ENCODE results near the gene TNFRSF25.

Gene TNFRSF25

DNA sequence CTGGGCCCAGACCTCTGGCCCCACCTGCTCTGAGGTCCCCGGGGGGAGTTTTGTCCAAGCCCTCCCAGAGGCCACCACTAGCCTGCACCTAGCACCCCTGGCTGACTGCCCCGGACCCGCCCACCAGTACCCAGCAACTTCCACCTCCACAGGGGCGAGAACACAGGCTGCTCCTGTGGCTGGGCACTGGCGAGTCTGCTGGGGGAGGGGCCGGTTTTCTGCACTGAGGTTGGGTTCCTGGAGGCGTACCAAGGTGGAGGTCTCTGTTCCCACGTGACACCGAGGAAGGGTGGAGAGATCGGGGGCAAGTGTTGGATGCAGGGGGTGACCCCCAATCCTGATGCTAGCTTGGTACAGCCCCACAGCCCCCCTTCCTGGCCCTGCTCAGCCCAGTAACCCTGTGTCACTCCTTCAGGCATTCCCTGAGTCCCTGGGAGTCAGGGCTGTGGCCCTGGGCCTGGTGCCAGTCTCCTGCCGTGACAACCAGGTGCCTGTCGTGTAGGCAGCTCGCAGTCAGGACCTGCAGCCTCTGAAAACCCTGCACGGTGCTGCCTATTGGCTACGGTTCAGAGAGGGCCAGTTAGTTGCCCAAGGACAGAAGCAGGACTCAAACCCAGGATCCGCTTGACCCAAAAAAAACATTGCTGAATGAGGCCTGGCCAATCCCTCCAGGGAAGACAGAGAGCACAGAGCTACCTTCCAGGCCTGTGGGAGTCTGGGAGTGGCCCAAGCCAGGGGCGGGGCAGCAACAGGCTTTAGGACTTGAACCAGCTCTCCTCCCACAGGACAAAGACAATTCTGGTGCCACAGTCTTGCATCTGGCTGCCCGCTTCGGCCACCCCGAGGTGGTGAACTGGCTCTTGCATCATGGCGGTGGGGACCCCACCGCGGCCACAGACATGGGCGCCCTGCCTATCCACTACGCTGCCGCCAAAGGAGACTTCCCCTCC, 38.3 kb downstream of the TNFRSF25 start:
- no peak for DNase-seq

DNA sequence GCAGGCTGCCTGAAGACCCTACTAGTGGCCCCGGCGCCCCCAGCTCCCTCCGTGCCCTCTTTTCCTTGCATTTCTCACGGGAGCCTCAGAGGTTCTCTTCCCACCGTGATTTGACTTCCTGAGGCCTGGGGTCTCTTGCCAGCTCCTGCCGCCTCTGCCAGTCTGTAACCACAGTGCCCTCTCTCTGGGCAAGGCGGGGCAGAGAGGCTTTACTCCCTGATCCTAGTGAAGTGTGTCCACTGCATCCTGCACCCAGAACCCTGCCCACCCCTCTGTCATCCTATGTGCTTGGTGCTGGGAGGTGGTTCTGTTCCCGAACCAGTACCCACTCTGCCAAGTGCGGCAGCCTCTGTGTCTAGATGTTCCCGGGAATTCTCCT, 39.0 kb downstream of the TNFRSF25 start:
- no peak for DNase-seq

DNA sequence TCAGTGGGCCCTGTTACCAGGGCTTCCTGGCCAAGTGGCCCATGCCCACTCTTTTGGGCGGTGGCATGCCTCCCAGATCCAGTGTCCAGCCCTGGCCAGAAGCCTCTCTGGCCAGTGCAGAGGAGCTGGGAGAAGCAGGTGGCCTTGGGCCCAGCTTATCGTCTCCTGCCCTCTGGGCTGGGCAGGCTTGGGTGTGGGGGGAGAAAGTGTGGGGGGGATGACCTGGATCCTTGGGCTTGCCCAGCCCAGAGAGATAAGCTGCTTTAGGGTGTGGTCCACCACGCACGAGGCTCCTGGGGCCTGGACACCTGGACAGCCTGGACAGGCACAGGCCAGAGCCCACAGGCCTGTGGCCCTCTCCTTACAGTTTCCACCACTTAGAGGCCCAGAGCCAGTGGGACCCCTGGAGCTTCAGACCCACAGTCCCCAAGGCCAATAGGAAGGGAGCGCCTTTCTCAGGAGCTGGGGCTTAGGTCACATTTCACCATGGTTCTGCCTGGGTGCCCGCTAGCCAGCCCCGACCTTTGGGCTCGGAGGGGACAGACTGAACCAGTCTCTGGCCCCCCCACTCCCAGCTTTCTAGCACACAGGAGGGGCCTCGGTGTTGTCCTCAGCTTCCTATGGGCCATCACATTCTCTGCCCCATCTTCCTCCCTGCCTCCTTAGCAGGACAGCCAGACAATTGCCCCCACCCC, 39.5 kb downstream of the TNFRSF25 start:
- DNase-seq, result no peak

DNA sequence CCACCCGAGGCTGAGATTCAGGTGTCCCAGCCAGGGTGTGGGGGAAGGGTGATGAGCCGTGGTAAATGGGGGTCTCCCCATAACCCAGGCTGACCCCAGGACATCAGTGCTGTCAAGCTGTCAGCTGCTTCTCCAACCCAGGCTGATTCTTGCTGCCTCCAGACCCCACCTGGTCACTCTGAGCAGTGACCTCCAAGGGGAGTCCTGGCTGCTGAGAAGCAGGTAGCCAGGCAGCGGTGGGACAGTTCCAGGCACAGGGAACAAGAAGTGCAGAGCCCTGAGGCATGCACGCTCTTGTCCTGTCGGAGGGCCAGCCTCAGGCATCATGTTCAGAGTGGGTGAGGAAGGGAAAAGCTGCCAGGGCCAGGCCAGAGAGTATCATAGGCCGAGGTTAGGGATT, 40.3 kb downstream of the TNFRSF25 start:
- DNase-seq, result no peak

DNA sequence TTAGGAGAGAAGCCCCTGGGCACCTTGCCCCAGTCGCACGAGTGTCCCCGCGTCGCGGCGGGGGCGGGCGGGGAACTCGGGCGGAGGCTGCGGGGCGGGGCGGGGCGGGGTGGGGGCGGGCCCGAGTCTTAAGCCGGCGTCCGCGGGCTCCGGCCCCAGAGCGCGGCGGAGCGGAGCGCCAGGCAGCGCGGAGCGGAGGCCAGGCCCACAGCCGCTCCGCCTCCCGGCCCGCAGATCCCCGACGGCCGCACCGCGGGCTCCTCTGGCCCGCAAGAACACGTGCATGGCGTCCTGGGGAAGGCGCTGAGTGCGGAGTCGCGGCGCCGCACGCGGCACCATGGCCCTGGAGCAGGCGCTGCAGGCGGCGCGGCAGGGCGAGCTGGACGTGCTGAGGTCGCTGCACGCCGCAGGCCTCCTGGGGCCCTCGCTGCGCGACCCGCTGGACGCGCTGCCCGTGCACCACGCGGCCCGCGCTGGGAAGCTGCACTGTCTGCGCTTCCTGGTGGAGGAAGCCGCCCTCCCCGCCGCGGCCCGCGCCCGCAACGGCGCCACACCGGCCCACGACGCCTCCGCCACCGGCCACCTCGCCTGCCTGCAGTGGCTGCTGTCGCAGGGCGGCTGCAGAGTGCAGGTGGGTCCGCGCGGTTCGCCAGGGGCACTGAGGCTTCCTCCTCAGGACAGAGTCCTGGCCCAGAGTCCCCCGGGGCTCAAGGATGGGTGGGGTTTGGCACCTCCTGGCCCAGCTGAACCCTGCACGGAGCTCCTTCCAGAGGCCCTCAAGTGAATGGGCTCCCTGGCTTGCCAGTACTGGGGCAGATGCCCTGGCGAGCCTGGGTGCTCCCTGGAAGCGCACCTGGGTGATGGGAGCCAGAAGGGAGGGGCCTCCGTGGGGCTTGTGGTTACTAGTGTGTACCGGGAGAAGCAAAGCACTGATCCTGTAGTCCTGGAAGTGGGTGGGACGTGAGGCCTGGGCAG, 41.1 kb downstream of the TNFRSF25 start, which contains the start of gene ESPN:
Gene ESPN (plus strand): TSS at position 158 of the 975 bp plus-strand sequence. CDS start 180 bp downstream, at position 338.
- DNase-seq, result no peak

DNA sequence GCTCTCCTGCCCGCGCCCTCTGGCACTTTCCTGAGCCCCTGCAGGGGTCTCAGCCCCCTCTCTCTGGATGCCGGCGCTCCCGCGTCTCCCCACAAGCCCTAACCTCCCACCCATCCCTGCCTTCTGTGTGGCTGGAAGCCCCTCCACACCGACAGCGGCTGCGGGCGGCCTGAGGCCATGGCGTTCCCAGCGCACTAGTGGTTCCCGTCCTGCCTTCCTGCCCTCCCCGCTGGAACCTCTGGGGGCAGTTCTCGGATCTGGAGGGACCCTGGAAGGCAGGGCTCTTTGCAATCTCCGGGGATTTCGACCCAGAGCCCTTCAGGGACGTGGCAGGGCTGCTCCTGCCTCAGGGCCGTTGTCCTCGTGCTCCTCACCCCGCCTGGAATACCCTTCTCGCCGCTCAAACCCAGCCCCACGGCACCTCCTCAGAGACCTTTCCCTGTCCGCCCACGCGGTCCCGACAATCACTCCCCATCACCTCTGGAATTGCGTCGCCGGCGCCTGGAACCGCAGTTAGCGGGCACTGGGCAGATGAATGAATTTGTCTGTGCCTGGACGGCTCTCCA, 41.9 kb downstream of the TNFRSF25 start:
- DNase-seq, result no peak

DNA sequence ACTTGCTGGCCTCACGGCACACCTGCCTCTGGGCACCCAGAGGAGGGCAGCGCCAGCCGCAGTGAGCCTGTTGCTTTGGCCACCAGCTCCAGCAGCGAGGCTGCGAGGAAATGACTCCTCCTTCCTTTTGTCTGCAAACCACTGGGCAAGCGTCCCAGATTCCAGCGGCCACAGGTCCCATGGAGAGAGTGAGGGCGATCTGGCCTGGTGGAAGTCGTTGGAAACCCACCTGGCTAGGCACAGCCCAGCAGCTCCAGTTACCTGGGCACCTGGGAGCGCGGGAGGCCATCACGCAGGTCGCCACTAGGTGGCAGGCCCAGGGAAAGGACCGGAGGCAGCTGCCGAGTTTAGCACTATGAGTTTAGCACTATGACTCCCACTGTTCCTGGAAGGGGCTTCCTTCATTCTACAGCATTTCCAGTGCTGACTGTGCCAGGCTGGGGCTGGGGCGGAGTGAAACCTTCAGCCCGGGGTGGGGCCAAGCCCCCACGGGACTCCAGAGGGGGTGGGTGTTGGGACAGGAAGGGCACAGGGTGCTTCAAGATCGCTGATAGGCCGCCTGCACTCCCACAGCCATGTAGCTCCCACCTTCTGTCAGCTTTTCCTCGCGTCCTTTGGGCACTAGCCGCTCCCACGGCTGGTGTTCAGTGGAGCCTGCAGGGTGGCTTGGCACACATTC, 42.5 kb downstream of the TNFRSF25 start:
- peak; percentile 59 for DNase-seq

DNA sequence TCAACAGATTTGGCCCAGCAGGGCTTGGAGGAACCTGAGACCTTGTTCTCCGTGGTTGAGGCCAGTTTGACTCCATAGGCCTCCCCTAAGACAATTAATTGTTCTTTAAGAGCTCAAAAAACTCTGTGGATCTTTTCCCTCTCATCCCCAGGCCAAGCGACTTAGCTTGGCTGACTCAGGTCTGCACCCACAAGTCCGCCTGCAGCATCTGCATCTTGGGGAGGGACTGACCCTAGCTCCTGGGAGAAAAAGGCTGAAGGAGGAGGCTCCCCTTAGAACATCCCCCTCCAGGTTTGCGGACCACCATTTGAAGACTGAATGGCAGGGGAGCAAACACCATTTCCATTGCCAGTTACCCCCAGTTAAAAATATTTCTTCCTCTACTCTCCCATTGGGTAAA, 44.7 kb downstream of the TNFRSF25 start:
- no peak for DNase-seq

DNA sequence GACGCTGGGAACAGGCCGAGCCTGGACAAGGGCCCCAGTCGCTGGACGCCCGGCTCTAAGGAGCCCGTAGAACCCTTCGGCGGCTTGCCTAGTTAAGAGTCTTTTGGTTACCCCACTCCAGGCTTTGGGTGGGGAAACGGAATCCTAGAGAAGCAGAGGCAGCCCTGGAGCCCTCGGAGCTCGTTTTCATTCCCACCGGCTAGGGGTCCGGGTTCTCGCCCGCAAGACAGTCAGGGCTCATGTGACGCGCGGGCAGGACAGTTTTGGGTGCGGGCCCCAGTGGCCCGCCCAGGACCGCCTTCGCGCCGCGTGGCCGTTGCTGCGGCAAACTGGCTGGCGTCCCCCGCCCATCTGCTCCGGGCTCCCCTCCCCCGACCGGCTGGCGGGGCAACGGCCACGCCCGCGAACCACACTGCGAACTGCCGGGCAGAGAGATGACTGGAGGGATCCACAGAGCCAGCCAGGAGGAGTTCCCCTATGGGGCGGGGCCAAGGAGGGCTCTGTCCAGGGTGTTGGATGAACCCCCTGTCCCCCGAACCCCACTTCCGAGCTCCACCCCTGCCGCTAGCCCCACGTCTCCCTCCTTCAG, 45.4 kb downstream of the TNFRSF25 start:
- DNase-seq, result no peak

DNA sequence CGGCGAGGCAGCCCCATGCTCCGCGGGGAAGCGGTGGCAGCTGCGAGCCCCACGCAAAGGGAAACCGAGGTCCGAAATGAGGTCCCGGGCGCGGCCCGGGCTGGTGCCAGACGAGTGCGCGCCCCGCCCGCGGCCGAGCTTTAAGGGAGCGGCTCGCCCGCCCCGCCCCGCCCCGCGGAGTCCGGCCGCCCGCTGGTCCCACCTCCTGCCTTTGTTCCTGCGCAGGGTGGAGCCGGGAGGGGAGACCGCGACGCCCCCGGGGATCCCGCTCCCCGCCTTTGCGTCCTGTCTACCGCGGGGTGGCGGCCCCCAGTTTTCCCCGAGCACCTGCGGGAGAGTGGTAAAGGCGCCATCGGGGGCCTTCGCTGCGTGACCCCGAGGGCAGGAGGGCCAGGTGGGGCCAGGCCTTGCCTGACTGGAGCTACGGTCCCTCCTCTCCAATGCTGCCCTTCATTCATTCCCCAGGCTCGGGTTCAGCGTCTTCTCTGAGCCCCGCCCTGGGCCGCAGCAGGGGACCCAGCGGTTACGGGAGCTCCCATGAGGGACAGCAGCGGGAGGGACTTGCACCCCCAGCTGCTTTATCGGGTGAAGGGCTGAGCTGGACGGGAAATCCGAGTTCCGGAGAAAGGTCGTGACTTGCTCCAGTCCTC, 46.0 kb downstream of the TNFRSF25 start, which contains the start of gene HES2:
Gene HES2 (minus strand): TSS at position 116 of the 650 bp plus-strand sequence. CDS start 99 bp downstream, at position 17.
- DNase-seq, result no peak

DNA sequence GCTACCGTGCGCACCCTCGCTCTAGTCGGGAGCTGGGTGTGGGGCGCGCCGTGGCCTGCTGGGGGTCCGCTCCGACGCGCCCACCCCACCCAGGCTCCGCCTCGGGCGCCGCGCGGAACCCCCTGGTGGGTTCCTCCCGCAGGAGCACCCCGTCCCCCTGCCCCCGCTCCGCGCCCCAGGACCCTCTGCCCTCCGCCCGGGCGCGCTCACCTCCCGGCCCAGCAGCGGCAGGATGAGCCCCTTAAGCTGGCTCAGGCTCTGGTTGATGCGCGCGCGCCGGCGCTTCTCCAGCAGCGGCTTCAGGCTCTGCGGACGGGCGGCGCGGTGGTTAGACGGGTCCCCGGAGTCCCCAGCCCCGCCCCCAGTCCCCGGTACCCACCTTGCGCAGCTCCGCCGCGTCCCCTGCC, 46.6 kb downstream of the TNFRSF25 start:
- DNase-seq, result no peak

DNA sequence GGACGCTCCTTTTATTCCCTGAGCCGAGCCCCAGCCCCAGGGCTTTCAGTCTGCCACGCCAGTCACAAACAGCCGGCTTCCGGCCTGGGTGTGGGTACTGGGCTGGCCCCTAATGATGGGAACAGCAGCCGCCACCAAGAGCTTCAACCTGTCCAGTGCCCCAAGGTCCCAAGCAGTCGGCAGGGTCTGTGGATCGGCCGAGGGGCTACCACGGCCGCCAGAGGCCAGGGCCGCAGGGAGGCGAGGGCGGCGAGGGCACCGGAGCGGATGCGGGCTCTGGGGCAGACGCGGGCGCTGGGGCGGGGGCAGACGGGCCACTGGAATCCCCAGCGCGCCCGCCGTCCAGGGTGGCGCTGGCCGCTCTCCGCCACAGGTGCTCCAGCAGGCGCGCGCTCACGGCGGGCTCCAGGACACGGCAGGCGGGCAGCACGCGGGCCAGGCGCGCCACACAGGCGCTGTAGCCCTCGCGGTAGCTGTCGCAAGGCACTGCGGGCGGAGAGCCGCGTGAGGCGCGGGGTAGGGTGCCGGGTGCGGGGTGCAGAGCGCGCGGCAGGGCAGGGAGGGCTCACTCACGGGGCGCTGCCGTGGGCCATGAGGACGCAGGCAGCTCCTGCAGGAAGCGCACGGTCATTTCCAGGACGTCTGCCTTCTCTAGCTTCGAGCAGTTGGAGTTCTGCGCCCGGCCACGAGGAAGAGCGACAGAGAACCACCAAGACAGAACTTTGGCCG, 47.1 kb downstream of the TNFRSF25 start:
- no peak for DNase-seq

DNA sequence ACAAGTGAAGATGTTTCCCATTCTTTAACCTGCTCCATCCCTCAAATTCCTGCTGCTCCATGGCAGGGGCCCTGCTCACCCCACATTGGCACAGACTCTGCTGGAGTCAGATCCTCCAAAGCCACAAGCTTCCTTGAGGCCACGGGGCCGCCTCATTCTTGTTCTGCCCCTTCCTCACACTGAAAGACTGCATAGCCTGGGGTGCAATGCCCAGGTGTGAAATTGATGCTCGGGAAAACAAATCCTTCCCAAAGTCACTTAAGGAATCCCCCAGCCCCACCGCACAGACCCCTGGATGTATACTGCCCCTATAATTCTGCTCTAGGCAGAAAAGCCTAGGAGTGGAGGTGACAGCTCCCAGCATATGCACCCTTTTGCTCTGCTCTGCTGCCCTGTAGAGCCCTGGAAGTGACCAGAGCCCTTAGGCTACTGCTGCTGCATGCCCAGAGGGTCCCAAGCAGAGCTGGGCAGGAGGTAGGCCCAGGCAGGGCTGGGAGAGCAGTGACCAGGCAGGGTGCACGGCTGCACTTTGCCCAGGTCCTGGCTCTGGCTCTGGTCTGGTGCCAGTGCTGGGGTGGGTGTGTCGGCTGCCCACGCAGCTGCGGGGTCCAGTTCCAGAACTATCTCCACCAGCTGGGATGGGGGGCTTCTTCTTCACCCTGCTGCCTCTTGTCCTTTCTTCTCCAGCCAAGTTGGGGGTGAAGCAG, 47.9 kb downstream of the TNFRSF25 start:
- DNase-seq, result no peak

DNA sequence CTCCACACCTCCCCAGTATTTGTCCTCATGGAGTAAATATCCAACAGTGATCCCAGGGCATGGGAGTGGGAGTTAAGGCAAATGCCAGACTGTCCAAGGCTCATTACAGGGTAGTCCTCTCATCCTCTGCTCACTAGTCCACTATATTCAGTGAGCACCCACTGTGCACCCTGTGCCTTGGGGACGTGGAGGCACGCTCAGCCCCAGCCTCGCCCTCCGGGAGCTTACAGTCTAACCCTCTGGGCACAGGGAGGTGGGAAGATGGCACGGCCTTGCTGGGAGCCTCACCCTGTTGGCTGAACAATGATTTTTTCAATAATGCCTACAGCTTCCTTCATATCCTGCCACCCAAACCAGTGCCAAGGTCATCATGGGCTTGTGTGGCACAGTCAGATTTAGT, 49.1 kb downstream of the TNFRSF25 start:
- no peak for DNase-seq

DNA sequence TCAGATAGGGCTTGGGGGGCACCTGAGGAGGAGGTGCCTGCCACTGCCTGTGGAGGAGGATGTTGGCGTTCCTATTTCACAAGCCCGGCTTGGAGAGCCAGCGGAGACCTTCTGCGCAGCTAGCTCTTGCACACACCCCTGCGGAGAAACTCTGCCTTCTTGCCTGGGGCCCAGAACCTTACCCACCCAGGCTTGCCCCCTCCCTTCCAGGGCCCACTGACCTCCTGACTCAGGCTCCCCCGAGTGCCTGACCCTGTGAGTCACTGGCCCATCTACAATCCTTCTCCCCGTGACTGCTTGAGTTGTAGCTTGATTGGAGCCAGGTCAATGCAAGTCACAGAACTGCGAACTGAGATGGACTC, 49.7 kb downstream of the TNFRSF25 start:
- DNase-seq, result no peak

DNA sequence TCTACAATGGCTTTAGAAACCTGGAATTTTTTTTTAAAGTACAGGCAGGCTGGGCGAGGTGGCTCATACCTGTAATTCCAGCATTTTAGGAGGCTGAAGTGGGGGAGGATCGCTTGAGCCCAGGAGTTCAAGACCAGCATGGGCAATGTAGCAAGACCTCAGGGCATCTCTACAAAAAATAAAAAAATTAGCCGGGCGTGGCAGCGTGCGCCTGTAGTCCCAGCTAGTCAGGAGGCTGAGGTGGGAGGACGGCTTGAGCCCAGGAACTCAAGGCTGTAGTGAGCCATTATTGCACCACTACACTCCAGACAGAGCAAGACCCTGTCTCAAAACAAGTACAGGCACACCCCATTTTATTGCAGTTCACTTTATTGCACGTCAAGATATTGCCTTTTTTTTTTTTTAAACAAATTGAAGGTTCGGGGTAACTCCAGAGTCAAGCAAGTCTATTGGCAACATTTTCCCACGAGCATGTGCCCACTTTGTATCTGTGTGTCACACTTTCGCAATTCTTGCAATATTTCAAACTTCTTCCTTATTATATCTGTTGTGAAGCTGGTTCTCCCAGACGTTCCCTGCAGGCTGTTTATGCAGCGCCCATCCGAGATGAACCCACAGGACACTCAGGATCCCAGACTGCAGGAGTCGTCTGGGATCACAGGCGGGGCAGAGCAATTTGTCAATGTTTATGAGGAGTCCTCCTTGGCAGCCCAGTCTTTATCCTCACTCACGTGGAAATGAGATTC, 50.9 kb downstream of the TNFRSF25 start:
- no peak for DNase-seq

DNA sequence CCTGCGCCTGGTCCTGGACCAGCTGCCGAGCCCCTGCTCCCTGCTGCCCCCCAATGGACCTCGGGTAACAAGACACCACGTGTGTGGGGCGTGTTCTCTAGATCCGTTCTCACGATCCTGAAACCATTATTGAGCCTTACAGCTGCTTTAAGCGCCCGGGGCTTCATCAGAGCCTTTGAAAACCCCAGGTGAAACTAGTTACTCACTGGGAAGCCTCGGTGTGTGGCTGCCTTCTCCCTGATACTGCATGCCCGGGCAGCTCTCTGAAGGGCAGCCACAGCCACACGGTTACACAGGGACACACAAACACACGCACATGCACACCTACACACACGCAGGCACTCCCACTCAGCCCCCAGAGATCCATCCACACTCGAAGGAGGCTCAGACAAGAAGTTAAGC, 51.5 kb downstream of the TNFRSF25 start:
- no peak for DNase-seq

DNA sequence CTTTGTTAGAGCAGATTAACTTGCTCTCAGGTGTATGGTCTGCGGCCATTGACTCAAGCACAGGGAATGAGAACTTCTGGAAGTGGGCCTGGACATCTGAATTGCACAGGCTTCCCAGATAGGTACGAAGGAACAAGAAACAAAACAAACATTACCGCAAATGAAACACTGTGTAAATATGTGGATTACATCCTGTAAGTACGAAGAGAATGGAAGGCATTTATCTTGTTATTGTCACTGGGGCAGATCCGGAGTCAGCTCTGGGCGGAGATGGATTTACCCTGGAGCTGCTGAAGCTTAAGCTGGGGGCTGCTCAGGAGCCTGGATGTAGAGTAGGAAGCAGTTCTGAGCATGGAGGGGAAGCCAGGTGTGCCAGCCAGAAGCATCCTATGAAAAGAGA, 53.1 kb downstream of the TNFRSF25 start:
- DNase-seq, result no peak
